GM12878 (cell line): ENCODE data around the gene MAD1L1. TPM values are rescaled to one million over a fixed set of nuclear protein-coding genes. Genes with fewer than 3 reads are reported as not detected.

ENCODE experiments used
- ATAC-seq: fragments of 200-7000 bp; cut with Tn5 transposase; 3 replicates; pipeline ENCODE4 v1.9.1; 2020; ENCODE audit warnings: mild to moderate bottlenecking, moderate library complexity
- BruUV-seq: library from RNA; stranded (reverse); fragments of 400-500 nt; replicated peaks from 2 replicates; lab custom pipeline; 2021; lab: Mats Ljungman, UMichigan
- CTCF ChIA-PET: fragments of 300-600 bp; sonication (Branson Sonifier 250); formaldehyde crosslinking; extraction: SDS; loops from one replicate; lab custom pipeline; 2021; ENCODE audit warnings: inconsistent platforms; lab: Yijun Ruan, JAX
- POLR2A ChIA-PET: fragments of 350-600 bp; formaldehyde crosslinking; extraction: SDS; loops from one replicate; lab custom pipeline; 2021; ENCODE audit warnings: inconsistent platforms; lab: Charles Lee
- RAD21 ChIA-PET: fragments of 300-600 bp; sonication (Branson Sonifier 250); formaldehyde crosslinking; loops from one replicate; lab custom pipeline; 2023; ENCODE audit warnings: antibody characterized with exemption; ENCODE audit not compliant: unreplicated experiment; lab: Charles Lee
- SMC1A ChIA-PET: fragments of 300-600 bp; sonication (Branson Sonifier 250); formaldehyde crosslinking; loops from one replicate; lab custom pipeline; 2023; ENCODE audit not compliant: unreplicated experiment, uncharacterized antibody; lab: Charles Lee
- DNase-seq: peaks from one replicate; pipeline ENCODE4 v3.0.0-alpha.2; 2011; ENCODE audit warnings: low read depth, low spot score
- FAIRE-seq: peaks from 3 replicates; lab custom pipeline; 2011; peaks lifted over from hg19 to GRCh38; lab: Jason Lieb, UNC
- H2AFZ ChIP-seq: 2 replicates; pipeline ENCODE4 v1.6.0; 2011; ENCODE audit warnings: low read depth, low read length, control low read depth; ENCODE audit not compliant: control insufficient read depth
- H3K27ac ChIP-seq: 2 replicates; pipeline ENCODE4 v1.5.1; 2011; ENCODE audit warnings: control low read depth; ENCODE audit not compliant: control insufficient read depth, insufficient read depth
- H3K27me3 ChIP-seq, 2 experiments: replicated peaks in 1 of 2; 2 replicates each; pipeline versions ENCODE4 v1.6.0 to v1.6.1; 2011; ENCODE audit warnings: low read length in 1 of 2; ENCODE audit not compliant: control insufficient read depth in 2 of 2, insufficient read depth in 2 of 2
- H3K36me3 ChIP-seq, 2 experiments: 2 replicates each; pipeline ENCODE4 v1.5.1; 2011; ENCODE audit warnings: low read length in 1 of 2; ENCODE audit not compliant: control insufficient read depth in 2 of 2, insufficient read depth in 2 of 2
- H3K4me1 ChIP-seq: 2 replicates; pipeline ENCODE4 v1.6.1; 2011; ENCODE audit warnings: mild to moderate bottlenecking, low read length, moderate library complexity, mixed read lengths; ENCODE audit not compliant: control insufficient read depth, insufficient read depth
- H3K4me2 ChIP-seq: 2 replicates; pipeline ENCODE4 v1.6.0; 2011; ENCODE audit warnings: control low read depth; ENCODE audit not compliant: control insufficient read depth, insufficient read depth
- H3K4me3 ChIP-seq: fragments of 200-600 bp; sonication (generic); 2 replicates; pipeline ENCODE4 v1.5.1; 2016
- H3K79me2 ChIP-seq: 2 replicates; pipeline ENCODE4 v1.6.0; 2011; ENCODE audit warnings: low read length; ENCODE audit not compliant: control insufficient read depth, insufficient read depth
- H3K9ac ChIP-seq: 2 replicates; pipeline ENCODE4 v1.8.0; 2011; ENCODE audit warnings: low read length, control low read depth, mixed read lengths; ENCODE audit not compliant: control insufficient read depth, insufficient read depth
- H3K9me3 ChIP-seq: replicated peaks from 3 replicates; pipeline ENCODE4 v1.5.1; 2011; ENCODE audit warnings: mild to moderate bottlenecking, low read length; ENCODE audit not compliant: control insufficient read depth, insufficient read depth
- H4K20me1 ChIP-seq: 2 replicates; pipeline ENCODE4 v1.6.0; 2011; ENCODE audit not compliant: control insufficient read depth, insufficient read depth
- CHD1 ChIP-seq: IDR thresholded peaks from 2 replicates; pipeline ENCODE4 v1.6.1; 2012; ENCODE audit warnings: low read depth, low read length, improper control_type of control experiment
- FOXM1 ChIP-seq: IDR thresholded peaks from 2 replicates; pipeline ENCODE4 v1.6.1; 2012; ENCODE audit warnings: low read depth, mild to moderate bottlenecking, inconsistent platforms, low read length, moderate library complexity
- HDAC2 ChIP-seq: fragments of 200-600 bp; sonication (generic); IDR thresholded peaks from 2 replicates; pipeline ENCODE4 v1.6.1; 2017
- IRF4 ChIP-seq: IDR thresholded peaks from 2 replicates; pipeline ENCODE4 v1.6.1; 2011; ENCODE audit warnings: low read depth, low read length
- JUND ChIP-seq: IDR thresholded peaks from 2 replicates; pipeline ENCODE4 v1.6.1; 2012; ENCODE audit warnings: low read depth, mild to moderate bottlenecking, low read length, improper control_type of control experiment, moderate library complexity
- NFYA ChIP-seq: IDR thresholded peaks from 2 replicates; pipeline ENCODE4 v1.6.1; 2011; ENCODE audit warnings: low read depth, mild to moderate bottlenecking, low read length, improper control_type of control experiment, borderline replicate concordance
- NFYB ChIP-seq: IDR thresholded peaks from 2 replicates; pipeline ENCODE4 v1.6.1; 2011; ENCODE audit warnings: low read depth, mild to moderate bottlenecking, low read length, improper control_type of control experiment, moderate library complexity; ENCODE audit not compliant: insufficient read depth
- NKRF ChIP-seq: fragments of 450-650 bp; conservative IDR thresholded peaks from 2 replicates; pipeline ENCODE4 v1.6.1; 2017; ENCODE audit warnings: mild to moderate bottlenecking, moderate library complexity
- NRF1 ChIP-seq: conservative IDR thresholded peaks from 2 replicates; pipeline ENCODE4 v1.6.1; 2011; ENCODE audit warnings: mild to moderate bottlenecking, low read depth, low read length, improper control_type of control experiment
- PRDM15 ChIP-seq: fragments of 450-650 bp; formaldehyde crosslinking; IDR thresholded peaks from 2 replicates; pipeline ENCODE4 v1.4.0; 2020; ENCODE audit warnings: mild to moderate bottlenecking, moderate library complexity
- RFX5 ChIP-seq: IDR thresholded peaks from 2 replicates; pipeline ENCODE4 v1.6.1; 2011; ENCODE audit warnings: low read depth, low read length, improper control_type of control experiment
- SREBF1 ChIP-seq: IDR thresholded peaks from 2 replicates; pipeline ENCODE4 v1.6.1; 2012; ENCODE audit warnings: mild to moderate bottlenecking, low read length
- SREBF2 ChIP-seq: IDR thresholded peaks from 2 replicates; pipeline ENCODE4 v1.6.1; 2012; ENCODE audit warnings: mild to moderate bottlenecking, low read length
- TARDBP ChIP-seq: IDR thresholded peaks from 2 replicates; pipeline ENCODE4 v1.6.1; 2016; ENCODE audit warnings: borderline replicate concordance
- USF1 ChIP-seq: IDR thresholded peaks from 2 replicates; pipeline ENCODE4 v1.6.1; 2011; ENCODE audit warnings: borderline replicate concordance, low read depth, mild to moderate bottlenecking, moderate library complexity, mixed read lengths, low read length; ENCODE audit not compliant: insufficient read depth; ENCODE audit errors: extremely low read length
- WGBS: methylation state at CpG from one replicate; pipeline ENCODE4 v1.1.6; 2016; ENCODE audit warnings: low lambda C conversion rate; ENCODE audit not compliant: insufficient replicate concordance, insufficient coverage; ENCODE audit errors: missing lambda C conversion rate; 5-methylcytosine and 5-hydroxymethylcytosine counted together
- in situ Hi-C: fragments of 300-500 bp; cut with MboI; formaldehyde crosslinking; loops from 9 replicates; pipeline ENCODE4 v1.14.3; 2018; ENCODE audit warnings: mixed read lengths
- intact Hi-C: fragments of 100-400 bp; cut with micrococcal nuclease; formaldehyde crosslinking; loops from one replicate; pipeline ENCODE4 v1.14.2; 2022; ENCODE audit not compliant: unreplicated experiment
- polyA plus RNA-seq, 11 experiments: library from polyadenylated mRNA; depleted of rRNA in 4 of 11; unstranded in 6 of 11; stranded (reverse) in 5 of 11; fragments of >200 nt; fragmentation: Nextera tagmentation in 4 of 11; fragmentation: Illumina TruSeq in 1 of 11; extraction: Ambion mirVana in 4 of 11; extraction: Trizol in 1 of 11; gene quantifications; 1 replicate in 1 of 11; 2 replicates in 10 of 11; pipeline versions ENCODE4 v1.2.1 to v1.2.3, GENCODE V29; 2011 to 2016; ENCODE audit warnings: inconsistent platforms in 2 of 11, missing spikeins in 2 of 11, low read depth in 1 of 11
- total RNA-seq, 4 experiments: library from RNA; depleted of rRNA in 3 of 4; stranded (reverse); fragments of >200 nt in 3 of 4; fragmentation: Illumina TruSeq in 1 of 4; extraction: Trizol in 1 of 4; gene quantifications; 2 replicates each; pipeline versions ENCODE4 v1.2.1 to v1.2.3, GENCODE V29; 2013 to 2021
- TF ChIP-seq, protein P1 (sequence below): fragments of 450-650 bp; IDR thresholded peaks from 2 replicates; pipeline ENCODE4 v1.6.1; 2014; ENCODE audit warnings: mild to moderate bottlenecking

Gene MAD1L1
- total and polyA plus RNA-seq, 10 of the 15 experiments (the other 5 are each of a cell fraction or from before 2014, with no cell fraction given): 2.2 to 76.8 (median 38.3) TPM

DNA sequence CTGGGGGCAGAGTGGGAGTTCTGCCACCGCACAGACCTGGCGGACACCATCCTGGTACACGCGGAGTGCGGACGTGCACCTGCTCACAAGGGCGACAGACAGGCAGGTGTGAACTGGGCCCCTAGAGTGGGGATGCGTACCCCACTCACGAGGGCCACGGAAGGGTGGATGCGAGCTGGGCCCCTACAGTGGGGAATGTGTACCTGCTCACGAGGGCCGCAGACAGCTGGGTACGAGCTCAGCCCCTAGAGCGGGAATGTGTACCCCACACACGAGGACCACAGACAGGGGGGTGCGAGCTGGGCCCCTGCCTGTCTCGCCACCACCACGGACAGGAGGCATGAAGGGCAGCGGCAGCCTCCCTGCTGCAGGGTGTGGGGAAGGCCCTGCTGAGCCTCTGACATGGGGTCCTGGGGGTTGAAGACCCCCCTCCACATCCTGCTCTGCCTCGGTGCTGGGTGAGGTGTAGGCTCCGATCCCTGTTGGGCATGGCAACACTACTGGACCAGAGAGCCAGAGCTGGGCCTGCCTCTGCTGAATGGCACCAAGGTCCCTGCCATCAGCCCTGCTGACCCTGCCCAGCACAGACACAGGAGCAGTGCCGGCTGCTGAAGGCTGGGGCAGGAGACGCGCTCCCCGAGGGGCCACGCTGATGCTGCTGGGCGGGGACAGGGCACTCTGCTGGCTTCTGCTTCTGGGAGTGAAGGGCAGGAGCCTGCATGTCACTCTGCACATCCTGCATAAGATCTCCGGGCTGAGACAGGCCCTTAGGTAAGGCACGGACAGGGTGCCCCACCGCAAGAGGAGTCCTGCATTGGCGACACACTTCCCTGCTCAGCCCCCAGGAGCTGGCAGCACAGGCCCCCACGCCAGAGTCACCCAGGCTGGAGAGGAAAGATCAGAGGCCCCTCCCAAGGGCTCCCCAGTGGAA, 259.2 kb downstream of the MAD1L1 start:
- ChIA-PET CTCF (no interaction called here), RAD21 (no interaction called here), SMC1A (no interaction called here), POLR2A (no interaction called here)
- FAIRE-seq: no peak
- no peak overlapping the region for H3K9ac ChIP-seq
- H4K20me1 ChIP-seq: no peaks in the 10 kb centered on the region
- intact Hi-C loops: no loop called here
- no peaks in the 10 kb centered on the region for H3K79me2 ChIP-seq
- H3K4me3 ChIP-seq: no peak overlapping the region
- H3K27ac ChIP-seq: no peak overlapping the region
- ATAC-seq: no peak
- DNase-seq: no peak
- in situ Hi-C loops: no loop called here
- TF ChIP-seq NKRF (no peak), FOXM1 (no peak), IRF4 (no peak), NFYA (no peak), PRDM15 (CRISPR knock-in tag) (no peak), NFYB (no peak), JUND (no peak), SREBF2 (no peak), USF1 (no peak), TARDBP (no peak), NRF1 (no peak), HDAC2 (no peak), CHD1 (no peak), SREBF1 (no peak), RFX5 (no peak)
- TF ChIP-seq, protein P1, sequence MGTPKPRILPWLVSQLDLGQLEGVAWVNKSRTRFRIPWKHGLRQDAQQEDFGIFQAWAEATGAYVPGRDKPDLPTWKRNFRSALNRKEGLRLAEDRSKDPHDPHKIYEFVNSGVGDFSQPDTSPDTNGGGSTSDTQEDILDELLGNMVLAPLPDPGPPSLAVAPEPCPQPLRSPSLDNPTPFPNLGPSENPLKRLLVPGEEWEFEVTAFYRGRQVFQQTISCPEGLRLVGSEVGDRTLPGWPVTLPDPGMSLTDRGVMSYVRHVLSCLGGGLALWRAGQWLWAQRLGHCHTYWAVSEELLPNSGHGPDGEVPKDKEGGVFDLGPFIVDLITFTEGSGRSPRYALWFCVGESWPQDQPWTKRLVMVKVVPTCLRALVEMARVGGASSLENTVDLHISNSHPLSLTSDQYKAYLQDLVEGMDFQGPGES: no peak
- no peak overlapping the region for H3K4me2 ChIP-seq
- no peaks in the 10 kb centered on the region for H3K27me3 ChIP-seq
- no peak overlapping the region for H2AFZ ChIP-seq
- WGBS: 97% methylated on average over 30 of the region's 33 CpGs
- BruUV-seq: no TSS peak
- no peaks in the 10 kb centered on the region for H3K4me1 ChIP-seq
- no peaks in the 10 kb centered on the region; the same call in 2 of the 3 replicates for H3K9me3 ChIP-seq
- H3K36me3 ChIP-seq: peaks cover 0 to under 1% of the 10 kb centered on the region in 2 experiments; a peak in 3 of 4 replicates
